ENCODE measurements around the gene LGR5.

- no peak for TF ChIP-seq POLR2A (IDR thresholded peaks at IDR 0.05; ENCODE audit: low read depth, low read length)
- TF ChIP-seq, protein P1, sequence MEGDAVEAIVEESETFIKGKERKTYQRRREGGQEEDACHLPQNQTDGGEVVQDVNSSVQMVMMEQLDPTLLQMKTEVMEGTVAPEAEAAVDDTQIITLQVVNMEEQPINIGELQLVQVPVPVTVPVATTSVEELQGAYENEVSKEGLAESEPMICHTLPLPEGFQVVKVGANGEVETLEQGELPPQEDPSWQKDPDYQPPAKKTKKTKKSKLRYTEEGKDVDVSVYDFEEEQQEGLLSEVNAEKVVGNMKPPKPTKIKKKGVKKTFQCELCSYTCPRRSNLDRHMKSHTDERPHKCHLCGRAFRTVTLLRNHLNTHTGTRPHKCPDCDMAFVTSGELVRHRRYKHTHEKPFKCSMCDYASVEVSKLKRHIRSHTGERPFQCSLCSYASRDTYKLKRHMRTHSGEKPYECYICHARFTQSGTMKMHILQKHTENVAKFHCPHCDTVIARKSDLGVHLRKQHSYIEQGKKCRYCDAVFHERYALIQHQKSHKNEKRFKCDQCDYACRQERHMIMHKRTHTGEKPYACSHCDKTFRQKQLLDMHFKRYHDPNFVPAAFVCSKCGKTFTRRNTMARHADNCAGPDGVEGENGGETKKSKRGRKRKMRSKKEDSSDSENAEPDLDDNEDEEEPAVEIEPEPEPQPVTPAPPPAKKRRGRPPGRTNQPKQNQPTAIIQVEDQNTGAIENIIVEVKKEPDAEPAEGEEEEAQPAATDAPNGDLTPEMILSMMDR (IDR thresholded peaks at IDR 0.05; ENCODE audit: extremely low read depth in 1 of 2, insufficient read depth in 1 of 2, low read depth in 1 of 2, low read length in 2 of 2): no peak
- TF ChIP-seq EZH2 (IDR thresholded peaks at IDR 0.05; ENCODE audit: borderline replicate concordance, low read depth, low read length, severe bottlenecking): no peak
- no peak for TF ChIP-seq POLR2AphosphoS5 (IDR thresholded peaks at IDR 0.05; ENCODE audit: insufficient read depth, low read depth, low read length)
- TF ChIP-seq, protein P2, sequence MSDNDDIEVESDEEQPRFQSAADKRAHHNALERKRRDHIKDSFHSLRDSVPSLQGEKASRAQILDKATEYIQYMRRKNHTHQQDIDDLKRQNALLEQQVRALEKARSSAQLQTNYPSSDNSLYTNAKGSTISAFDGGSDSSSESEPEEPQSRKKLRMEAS (IDR thresholded peaks at IDR 0.05; ENCODE audit: insufficient read depth, insufficient read length): no peak
- TF ChIP-seq FOS (IDR thresholded peaks at IDR 0.05; ENCODE audit: borderline replicate concordance, insufficient read depth, low read length): no peak
- TF ChIP-seq JUN (IDR thresholded peaks at IDR 0.05; ENCODE audit: borderline replicate concordance, insufficient read depth, insufficient read length, low read depth): no peak
- TF ChIP-seq MYC (IDR thresholded peaks at IDR 0.05; ENCODE audit: low read depth, low read length): no peak
- TF ChIP-seq GATA2 (IDR thresholded peaks at IDR 0.05; ENCODE audit: insufficient read depth, insufficient read length, low read depth, low read length): no peak
Measured at GRCh38 chr12:71441836-71442566, 2.4 kb downstream of the LGR5 start.

Measured in endothelial cell of umbilical vein (primary cell).